NCI-H1694 (cell line): Measurements from ENCODE around the gene GNPDA1.

Experiments used
- DNase-seq: peaks from one replicate; lab custom pipeline; 2025; lab: John Stamatoyannopoulos, UW

The GNPDA1 gene

DNA sequence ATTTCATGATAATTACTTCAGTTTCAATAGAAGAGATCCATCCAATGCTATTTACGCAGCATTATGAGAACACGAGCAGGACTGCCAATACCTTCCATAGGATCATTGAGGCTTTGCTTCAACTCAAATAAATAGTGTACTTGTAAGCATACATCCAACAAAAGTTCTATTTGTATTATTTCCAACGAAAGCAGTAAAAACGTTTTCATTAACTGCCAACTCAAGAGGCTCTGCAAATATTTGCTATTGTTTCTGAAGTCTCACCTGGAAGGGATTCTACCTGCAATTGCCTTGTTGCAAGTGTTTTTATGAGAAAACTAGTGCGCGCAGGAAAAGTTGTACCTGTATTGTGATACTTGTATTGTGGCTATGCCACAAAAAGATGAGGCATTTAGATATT lies 11.0 kb upstream of the GNPDA1 start:
- DNase-seq, result no peak

DNA sequence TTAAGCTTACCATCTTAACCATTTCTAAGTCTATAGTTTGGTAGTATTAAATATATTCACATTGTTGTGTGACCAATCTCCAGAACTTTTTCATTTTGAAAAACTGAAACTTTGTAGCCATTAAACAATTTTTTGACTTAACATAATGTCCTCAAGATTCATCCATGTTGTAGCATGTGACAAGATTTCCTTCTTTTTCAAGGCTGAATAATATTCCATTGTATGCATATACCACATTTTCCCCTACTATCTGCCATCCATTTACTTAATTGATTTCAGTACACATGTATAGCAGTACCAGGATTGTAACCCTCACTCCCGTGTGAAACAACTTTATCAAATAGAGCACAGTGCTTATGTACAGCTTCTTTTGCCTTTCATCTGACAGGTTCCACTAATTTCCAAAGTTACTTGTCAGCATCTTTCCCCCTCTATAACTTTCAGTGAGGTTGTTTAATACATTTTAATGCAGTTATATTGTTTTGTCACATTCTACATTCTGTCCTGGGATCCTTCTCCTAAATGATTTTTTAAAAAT lies 7.4 kb upstream of the GNPDA1 start:
- no peak for DNase-seq

DNA sequence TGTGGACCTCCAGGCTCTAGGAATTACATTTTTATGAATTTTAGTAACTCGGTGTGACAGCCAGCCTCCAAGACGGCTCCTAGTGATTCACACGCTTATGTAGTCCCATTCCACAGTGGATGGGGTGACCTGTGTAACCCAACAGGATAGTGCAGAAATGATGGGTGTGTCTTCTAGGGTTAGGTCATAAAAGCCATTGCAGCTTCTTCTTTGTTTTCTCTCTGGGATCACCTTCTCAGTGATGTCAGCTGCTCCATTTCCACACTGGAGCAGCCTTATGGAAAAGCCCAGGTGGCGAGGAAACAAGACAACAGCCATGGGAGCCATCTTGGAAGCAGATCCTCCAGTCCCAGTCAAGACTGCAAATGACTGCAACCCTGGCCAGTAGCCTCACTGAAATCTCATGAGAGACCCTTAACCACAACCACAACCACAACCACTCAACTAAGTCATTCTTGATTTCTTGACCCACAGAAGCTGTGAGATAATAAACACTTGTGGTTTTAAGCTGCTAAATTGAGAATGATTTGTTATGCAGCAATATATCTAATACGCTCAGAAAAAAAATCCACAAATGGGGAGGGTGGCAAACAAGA lies 5.1 kb upstream of the GNPDA1 start:
- DNase-seq, result no peak

DNA sequence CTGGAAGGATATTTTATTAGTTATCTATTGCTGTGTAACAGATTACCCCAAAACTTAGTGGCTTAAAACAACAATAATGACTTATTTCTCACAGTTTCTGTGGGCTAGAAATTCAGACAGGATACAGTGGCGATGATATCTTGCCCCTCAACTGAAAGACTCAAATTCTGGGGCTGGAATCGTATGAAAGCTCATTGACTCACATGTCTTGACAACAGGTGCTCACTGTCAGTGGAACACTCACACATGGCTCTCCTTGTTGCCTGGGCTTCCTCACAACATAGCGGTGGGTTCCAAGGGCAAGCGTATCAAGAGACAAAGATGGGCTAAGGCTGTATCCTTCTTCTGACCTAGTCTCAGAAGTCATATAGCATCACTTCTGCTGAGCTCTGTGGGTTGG lies 3.7 kb upstream of the GNPDA1 start:
- no peak for DNase-seq

DNA sequence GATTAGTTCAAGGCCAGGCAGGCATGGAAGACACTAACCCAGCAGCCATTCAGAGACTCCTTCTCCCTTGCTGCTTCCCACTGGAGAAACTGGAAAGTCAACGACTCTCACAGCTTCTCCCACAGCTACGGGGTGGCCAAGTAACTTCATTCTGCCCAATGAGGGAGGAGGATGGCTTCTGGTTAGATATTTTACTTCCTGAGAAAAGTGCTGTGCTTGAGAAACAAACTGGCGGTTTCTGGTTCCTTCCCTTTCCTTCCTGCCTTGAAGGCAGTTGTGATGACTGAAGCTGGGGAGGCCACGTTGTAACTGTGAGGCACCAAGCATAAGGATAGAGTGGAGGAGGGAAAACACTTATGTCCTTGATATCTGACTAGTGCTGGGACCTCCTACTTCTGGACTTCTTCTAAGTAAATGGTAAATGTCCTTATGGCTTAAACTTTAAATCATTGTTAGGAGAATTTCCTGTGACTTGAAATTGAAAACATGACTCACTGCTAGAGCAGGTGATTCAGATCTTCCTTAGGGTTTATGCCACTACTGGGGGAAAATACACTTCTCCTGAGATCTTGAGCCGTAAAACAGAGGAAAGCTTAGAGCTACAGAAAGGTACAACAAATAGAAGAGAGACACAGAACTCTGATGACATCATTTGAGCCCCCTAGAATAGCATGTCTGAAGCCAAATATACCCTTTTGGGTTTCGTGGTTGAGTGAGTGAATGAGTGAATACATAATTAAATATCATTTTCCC lies 3.1 kb upstream of the GNPDA1 start:
- no peak for DNase-seq

DNA sequence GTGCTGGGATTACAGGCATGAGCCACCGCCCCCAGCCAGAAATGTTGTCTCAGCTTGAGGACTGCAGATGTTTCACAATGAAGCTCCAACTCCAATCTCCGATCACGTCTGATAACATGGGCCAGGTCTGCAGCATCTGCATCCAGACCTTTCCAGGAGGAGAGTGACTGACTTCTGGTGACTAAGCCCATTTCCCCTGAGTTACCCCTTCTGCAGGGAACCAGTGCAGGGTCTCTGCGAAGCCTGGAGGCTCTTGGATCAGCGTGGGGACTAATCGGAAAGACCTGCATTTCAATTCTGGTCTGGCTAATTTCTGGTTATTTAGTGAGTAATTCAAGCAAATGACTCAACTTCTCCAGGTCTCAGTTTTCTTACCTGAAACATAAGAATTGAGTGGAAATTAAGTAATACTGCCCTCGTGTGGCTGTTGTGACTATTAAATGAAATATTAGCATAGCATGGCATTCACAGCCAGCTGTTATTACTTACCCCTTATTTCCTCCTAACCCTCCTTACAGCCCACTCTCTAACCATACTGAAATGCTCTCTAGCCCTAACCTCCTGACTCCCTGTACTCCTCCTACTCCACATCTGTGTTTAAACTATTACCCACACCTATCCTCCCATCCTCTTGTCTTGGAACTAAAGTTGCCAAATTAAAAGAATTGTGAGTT lies 2.2 kb upstream of the GNPDA1 start:
- DNase-seq, result peak; percentile 70

DNA sequence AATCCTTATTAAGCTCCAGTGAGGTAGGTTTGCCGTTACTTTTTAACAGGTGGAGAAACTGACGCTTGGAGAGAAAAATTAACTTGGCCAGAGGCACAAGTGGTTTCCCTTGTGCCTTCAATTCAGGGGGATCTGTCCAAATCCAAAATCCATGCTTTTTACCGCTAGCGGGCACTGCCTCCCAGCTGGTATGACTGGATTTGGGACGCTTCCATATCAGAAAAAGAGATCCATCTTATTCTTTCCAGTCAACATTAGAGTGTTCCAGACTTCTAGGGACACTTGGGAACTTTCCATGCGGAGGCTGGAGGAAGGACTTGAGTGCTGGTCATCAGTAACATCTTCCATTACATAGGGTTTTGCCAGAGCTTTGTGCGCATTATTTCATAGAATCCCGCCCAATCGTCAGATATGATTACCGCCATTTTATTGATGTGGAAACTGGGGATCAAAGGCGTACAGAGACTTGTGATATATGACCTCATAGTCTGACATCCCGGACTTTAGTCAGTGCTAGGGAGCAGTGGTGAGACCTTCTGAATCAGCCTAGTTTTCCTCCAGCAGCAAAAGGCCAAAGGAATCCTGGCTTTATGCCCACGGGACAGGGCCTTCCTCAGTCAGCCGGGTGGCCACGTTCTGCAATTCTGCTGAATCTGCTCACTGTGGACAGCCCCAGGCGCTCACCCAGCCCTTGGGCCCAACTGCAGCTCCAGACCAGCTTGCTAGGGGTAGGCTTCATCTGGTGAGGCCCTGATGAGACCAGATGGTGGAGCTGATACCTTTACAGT lies 1.1 kb upstream of the GNPDA1 start:
- no peak for DNase-seq

DNA sequence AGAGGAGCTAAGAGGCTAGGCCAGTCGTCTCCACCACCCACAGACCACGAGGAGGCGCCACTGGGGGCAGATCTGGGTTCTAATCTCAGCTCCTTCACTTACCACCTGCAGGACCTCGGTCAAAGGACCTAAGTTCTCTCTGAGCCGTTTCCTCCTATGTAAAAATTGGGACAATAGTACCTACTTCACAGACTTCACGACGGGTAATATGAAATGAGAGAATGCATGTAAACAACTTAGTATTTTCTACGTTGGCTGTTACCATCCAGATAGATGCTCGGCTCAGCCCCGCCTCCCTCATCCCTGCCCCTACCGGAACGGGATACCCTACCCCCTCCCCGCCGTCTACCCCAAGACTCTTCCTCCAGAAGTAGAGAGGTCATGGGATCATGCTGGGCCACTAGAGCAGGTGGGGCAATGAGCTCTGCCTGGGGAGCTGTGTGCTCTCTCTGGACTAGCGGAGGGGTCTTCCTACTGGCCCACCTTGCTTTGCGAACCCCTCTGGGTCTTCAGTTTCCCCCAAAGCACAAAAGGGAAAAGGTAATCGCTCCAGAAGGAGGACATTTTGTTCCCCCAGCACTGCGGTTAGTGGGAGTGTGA lies 541 bp downstream of the GNPDA1 start:
- DNase-seq, result peak; percentile 48

DNA sequence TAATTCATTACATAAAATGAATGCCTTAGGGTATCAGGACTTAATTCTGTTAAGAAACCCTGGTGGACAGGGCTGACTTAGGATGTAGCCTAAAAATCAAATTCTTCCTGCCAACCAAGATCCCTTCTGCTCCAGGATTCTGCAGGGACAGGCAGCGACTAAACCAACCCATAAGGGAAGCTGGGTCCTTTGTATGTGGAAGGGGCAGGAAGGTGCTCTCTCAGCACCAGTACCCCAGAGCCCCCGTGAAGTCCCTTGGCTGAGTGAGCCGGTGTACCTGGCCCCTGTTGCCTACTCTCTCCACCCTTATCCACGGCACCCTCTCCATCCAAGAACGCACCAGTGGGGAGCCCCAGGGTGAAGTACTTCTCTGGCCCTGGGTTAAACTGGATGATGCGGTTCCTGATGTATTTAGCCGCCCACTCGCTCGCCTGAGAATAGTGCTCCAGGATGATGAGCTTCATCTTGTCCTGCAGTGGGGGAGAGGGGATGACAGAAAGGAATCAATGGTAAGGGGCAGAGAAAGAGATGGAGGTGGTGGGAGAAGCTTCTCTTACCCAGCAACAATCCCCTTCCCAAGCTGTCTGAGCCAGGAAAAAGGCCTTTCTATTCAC lies 1.1 kb downstream of the GNPDA1 start:
- no peak for DNase-seq

DNA sequence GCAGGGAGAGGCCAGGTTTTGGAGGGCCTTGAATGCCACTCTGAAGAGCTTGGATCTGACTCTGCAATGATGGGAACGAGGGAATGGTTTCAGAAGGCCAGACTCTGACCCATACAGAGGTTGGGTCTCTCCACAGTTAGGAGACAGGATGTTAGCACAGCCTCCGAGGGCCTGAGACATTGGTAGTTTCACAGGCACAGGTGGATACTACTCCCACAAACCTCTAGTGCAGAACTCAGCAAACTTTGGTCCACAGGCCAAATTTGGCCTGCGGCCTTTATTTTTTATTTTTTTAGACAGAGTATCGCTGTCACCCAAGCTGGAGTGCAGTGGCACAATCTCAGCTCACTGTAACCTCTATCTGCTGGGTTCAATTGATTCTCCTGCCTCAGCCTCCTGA lies 2.9 kb downstream of the GNPDA1 start:
- no peak for DNase-seq

DNA sequence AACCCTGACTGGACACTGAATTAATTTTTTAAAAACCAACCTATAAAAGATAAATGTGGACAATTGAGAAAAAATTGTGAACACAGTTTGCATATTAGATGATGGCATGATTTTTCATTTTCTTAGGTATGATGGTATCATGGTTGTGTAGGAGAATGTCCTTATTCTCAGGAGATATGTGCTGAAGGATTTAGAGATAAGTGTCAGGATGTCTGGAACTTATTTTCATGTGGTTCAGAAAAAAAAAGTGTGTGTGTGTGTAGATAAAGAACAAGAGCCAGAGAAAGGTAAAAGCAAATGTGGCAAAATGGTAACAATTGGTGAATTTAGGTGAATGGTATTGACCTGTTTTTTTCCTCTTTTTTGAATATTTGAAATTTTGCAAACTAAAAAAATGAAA lies 4.0 kb downstream of the GNPDA1 start:
- DNase-seq, result no peak

DNA sequence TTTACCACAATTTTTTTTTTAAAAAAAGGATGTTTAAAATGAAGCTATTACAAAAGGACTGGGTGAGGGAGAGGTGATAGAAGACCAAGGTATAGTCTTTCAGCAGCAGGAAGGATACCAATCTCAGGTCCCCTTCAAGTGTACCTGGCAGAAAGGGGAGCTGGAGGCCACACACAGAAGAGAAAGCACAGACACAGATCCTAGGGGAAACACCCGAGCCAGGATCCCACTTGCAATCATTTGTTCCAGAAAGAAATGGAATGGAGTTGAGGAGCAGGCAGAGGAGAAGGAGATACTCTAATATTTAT lies 5.6 kb downstream of the GNPDA1 start:
- no peak for DNase-seq

DNA sequence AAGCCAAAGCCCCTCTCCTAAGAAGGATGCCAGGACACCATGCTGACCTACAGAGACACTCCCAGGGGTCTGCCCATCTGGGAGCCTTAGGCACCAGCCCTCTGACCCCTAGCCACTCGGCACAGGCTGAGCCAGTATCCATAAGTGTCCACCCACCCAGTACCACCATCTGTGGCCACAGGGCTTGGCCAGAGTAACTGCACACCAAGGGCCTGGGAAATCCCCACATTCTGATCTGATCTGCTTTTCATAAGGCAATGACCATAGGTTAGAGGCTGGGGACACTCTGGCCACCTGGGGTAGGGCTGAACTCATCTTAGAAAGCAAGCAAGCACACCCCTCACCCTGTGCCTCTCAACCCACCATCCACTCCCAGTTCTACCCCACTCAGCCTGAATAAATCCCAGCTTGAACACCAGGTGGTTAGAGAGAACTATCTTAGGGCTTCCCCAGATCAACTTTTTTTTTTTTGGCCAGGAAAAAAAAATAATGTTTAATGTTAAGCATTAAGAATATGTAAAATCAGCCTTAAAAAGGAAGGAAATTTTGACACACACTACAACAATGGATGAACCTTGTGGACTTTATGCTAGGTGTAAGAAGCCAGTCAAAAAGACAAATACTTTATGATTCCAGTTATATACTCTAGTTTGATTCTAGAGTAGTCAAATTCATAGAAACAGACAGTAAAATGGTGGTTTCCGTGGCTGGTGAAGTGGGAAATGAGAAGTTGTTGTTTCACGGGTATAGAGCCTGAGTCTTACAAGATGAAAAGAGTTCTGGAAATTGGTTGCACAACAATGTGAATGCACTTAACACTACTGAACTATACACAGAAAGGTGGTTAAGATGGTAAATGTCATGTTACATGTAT lies 6.2 kb downstream of the GNPDA1 start:
- DNase-seq, result no peak

DNA sequence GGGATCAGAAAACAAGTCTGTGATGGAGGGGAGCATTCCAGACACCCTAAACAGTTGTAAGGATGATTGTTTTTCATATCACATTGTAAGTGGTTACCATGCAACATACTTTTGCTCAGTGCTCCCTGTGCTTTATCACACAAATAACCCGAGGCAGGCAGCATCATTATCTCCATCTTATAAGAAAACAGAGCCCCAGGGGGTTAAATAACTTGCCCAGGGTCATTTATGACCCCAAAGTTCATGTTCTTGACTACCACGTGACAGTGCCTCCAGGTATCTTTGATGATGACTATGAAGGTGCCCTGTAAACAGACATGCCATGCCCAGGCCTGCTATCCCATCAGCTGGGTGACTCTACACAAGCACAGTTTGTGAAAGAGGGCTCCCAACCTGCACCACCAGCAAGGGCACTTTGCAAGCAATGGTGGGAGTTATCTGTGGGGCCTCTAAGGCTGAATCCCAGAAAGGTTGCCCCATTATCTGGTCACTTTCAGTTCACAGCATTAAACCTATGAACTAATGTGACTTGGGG lies 9.5 kb downstream of the GNPDA1 start:
- no peak for DNase-seq

DNA sequence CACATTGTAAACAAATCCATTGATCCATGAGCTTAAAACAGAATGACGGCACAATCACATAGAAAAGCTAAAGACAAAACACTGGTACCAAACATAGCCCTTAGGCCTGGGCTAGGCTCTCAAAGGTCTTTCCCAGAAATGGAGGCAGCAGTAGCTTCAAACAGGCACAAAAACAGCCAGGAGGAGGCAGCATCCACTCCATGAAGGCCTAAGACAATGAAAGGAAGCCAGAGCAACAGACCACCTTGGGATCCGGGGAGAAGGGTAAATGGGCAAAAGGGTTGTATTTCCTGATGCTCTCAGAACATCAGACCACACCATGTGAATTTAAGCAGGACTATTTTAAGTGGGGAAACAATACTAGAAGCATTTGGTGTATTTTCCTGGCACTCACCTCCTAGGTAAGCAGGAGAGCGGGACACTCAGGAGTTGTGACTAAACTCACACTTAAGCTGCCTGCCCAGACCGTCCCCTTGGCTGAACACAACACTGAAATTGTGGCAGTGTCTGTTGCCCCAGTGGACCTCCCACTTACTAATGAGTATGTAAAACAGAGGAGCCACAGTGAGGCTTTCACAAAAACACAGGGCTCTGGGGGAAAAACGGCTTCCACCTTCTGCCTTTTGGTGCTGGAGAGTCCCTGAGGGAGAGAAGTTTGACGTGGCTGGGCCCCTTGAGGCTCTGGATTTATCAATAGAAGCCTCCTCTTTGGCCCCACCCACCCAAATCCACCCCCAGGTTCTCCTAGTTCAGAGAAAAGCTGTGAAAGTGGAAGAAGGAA lies 11.9 kb downstream of the GNPDA1 start:
- no peak for DNase-seq

DNA sequence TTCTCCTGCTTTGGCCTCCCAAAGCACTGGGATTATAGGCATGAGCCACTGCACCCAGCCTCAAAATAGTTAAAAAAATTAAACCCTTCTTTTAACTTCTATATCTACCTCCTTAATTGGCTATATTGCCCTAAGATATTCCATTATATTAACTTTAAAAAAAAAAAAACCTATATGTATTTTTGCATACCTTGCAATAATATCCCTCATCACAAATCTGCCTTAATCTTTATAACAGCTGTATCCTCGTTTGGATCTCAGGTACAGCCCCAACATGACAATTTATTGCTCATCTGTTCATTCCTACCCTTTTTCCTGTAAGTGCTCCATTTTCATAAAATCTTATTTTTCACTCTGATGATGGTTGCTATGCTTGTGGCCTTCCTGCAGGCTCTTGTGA lies 12.7 kb downstream of the GNPDA1 start:
- no peak for DNase-seq

DNA sequence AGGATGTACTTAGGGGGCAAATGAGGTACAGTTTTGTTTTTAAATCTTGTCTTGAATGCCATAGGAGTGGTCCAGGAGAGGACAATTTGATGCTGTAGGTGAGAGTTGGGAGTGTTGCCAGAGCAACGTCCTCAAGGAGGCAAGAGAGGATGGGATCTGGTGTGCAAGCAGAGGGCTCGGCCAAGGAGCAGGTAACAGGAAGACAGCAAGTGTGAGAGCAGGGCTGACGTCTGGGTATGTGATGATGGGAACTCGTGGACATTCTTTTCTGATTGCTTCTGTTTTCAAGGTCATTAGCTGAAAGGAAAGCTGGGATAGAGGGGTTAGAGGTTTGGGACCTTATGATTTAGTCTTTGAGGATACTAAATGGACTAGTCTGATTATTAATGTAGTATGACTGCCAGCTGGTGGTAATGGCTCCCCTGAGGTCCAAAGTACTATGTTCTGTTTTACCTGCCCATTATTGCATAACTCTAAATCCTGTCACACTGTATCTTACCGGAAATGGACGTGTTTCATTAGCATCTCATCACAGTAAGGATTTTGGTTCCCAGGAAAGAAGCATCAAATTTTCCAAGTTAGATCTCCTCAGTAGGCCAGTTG lies 15.4 kb downstream of the GNPDA1 start:
- no peak for DNase-seq

DNA sequence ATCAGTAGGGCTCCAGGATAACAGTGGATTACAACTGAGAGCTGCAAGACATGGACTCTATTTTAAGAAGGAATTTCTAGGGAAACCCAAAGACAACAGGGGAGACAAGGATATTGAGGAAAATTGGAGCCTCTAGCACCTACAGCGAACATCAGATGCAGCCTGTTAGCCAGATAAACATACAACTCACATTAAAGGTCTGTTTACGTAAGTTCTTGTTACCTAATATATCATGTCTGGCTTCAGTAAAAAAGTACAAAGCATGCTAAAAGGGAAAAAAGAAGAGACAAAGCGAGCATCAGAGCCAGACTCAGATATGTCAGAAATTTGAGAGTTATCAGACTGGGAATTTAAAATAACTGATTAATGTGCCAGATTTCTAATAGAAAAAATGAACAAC lies 17.2 kb downstream of the GNPDA1 start:
- DNase-seq, result no peak

DNA sequence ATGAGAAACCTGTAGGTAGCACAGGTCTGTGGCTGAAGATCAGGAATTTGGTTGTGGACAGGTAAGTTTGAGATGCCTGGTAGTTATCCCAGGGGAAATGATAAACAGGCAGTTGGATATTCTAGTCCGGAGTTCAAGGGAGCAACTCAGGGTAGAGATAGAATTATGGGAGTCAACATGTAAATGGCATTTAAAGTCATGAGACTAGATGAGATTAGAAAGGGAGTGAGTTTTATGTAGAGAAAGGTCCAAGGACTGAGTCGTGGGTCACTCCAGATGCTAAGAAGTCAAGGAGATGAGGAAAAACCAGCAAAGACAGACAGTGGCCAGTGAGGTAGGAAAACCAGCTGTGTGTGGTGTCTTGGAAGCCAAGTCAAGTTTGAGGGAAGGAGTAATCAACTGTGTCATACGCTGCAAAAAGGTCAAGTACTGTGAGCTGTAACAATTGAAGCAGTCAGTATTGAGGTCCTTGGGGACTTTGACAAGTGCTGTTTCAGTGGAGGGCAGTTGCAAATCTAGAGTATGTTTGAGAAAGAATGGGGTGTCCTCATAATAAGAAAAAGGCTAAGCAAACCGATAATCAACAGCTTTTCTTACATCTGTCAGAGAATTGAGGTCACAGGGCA lies 18.2 kb downstream of the GNPDA1 start:
- DNase-seq, result no peak
